Esophagus muscularis mucosa (tissue), 4 donors: Measurements from ENCODE around the gene KRT77.
"Not testable (repeated sequence)": the region's sequence is repeated elsewhere in the genome, so short reads cannot be mapped to it uniquely, and the experiment has no call there.

ENCODE experiments used
- CTCF ChIP-seq, 3 experiments: fragments of 200-600 bp in 2 of 3; fragments of 450-650 bp in 1 of 3; sonication (generic) in 2 of 3; IDR thresholded peaks; one replicate each; pipeline ENCODE4 v1.5.1; 2017 to 2019; ENCODE audit warnings: antibody characterized with exemption in 3 of 3, mild to moderate bottlenecking in 2 of 3, moderate library complexity in 1 of 3
- EP300 ChIP-seq: sonication (generic); formaldehyde crosslinking; IDR thresholded peaks from one replicate; pipeline ENCODE4 v1.6.1; 2017; ENCODE audit warnings: antibody characterized with exemption
- POLR2A ChIP-seq: fragments of 450-650 bp; IDR thresholded peaks from one replicate; pipeline ENCODE4 v1.6.1; 2017; ENCODE audit warnings: antibody characterized with exemption, moderate library complexity, mild to moderate bottlenecking, low read depth
- POLR2AphosphoS5 ChIP-seq, 2 donors: sonication (generic); formaldehyde crosslinking; IDR thresholded peaks; one replicate each; pipeline ENCODE4 v1.6.1; 2017; ENCODE audit warnings: antibody characterized with exemption in 2 of 2

DNA sequence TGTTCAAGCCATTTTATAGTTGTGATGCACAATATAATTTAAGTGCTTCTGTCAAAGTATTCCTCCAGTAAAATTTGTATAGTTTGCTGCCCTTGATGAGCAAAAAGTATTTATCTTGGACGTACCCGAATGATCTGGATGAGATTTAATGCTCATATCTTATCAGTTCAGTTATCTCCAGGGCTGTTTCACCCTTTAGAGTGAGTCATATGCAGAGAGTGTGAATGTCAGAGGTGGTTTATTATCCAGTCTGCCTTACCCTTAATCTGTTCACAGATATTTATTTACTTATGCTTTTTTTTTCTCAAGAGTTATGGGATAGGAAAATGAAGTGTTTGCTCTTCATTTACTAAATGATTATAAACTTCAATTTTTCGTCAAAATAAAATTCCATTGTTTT is 47.2 kb upstream of the KRT77 start:
- TF ChIP-seq CTCF (IDR thresholded peaks at IDR 0.05); POLR2A; POLR2AphosphoS5 (IDR thresholded peaks at IDR 0.05); EP300: not testable (repeated sequence)
